Adrenal gland (tissue), 19 donors: Measurements from ENCODE around the gene JPH3. TPM values are rescaled to one million over a fixed set of nuclear protein-coding genes. Genes with fewer than 3 reads are reported as not detected.

ENCODE experiments used
- DNase-seq, 7 donors: peaks; one replicate each; pipeline ENCODE4 v3.0.0-alpha.2; 2019 to 2020
- H3K27ac ChIP-seq, 5 donors: fragments of 200-600 bp; sonication (generic) in 4 of 5; 1 replicate in 3 of 5; 2 replicates in 2 of 5; pipeline versions ENCODE4 v1.5.1 to v1.8.0; 2016 to 2020; ENCODE audit warnings: mild to moderate bottlenecking in 1 of 5
- H3K27me3 ChIP-seq: fragments of 200-600 bp; 2 replicates; pipeline ENCODE4 v1.8.0; 2021
- H3K36me3 ChIP-seq, 2 donors: fragments of 200-600 bp; replicated peaks in 1 of 2; 1 replicate in 1 of 2; 2 replicates in 1 of 2; pipeline versions ENCODE4 v1.5.1 to v1.8.0; 2018 to 2022
- H3K4me1 ChIP-seq, 2 donors: fragments of 200-600 bp; replicated peaks in 1 of 2; 1 replicate in 1 of 2; 2 replicates in 1 of 2; pipeline versions ENCODE4 v1.5.1 to v1.8.0; 2018 to 2021
- H3K4me3 ChIP-seq, 4 donors: fragments of 200-600 bp; sonication (generic) in 3 of 4; one replicate each; pipeline ENCODE4 v1.5.1; 2016 to 2018
- H3K9me3 ChIP-seq, 3 donors: fragments of 200-600 bp; sonication (generic) in 1 of 3; replicated peaks in 1 of 3; 1 replicate in 2 of 3; 2 replicates in 1 of 3; pipeline versions ENCODE4 v1.5.1 to v1.8.0; 2016 to 2021
- POLR2A ChIP-seq, 2 donors: fragments of 450-650 bp; IDR thresholded peaks; one replicate each; pipeline ENCODE4 v1.6.1; 2017; ENCODE audit warnings: antibody characterized with exemption in 2 of 2, mild to moderate bottlenecking in 2 of 2, moderate library complexity in 1 of 2
- WGBS, 4 donors: extraction: QIAGEN DNeasy Blood & Tissue Kit in 2 of 4; methylation state at CpG; one replicate each; pipeline versions ENCODE4 v1.1.5 to v1.1.7; 2013 to 2017; 5-methylcytosine and 5-hydroxymethylcytosine counted together
- intact Hi-C, 2 donors: fragments of 100-400 bp; cut with DNase I; formaldehyde crosslinking; loops; one replicate each; pipeline versions ENCODE4 v1.14.1 to v1.15.0; 2022 to 2023
- long read RNA-seq, 10 donors: library from polyadenylated mRNA in 3 of 10; unstranded in 2 of 10; stranded (forward) in 1 of 10; transcript quantifications; one replicate each; pipeline ENCODE4 v2.0.0 and lab custom pipeline, GENCODE V29; 2021 to 2026
- polyA plus RNA-seq, 3 donors: library from polyadenylated mRNA; stranded (reverse); fragments of 200-250 nt in 2 of 3; fragments of 350-450 nt in 1 of 3; fragmentation: Illumina TruSeq in 1 of 3; extraction: RNeasy Lipid Tissue Mini Kit (QIAGEN cat#74804) in 1 of 3; gene quantifications; one replicate each; pipeline ENCODE4 v1.2.3, GENCODE V29; 2013 to 2014
- total RNA-seq, 9 donors: library from RNA; depleted of rRNA in 4 of 9; stranded (reverse); fragments of >200 nt in 4 of 9; fragments of 120-200 nt in 1 of 9; fragmentation: NEBNext Ultra II Directional in 1 of 9; extraction: Animal tissue kit (Norgen Biotek cat#: 25700) in 1 of 9; gene quantifications; one replicate each; pipeline versions ENCODE4 v1.1.0 to v1.2.4, GENCODE V29; 2013 to 2023
- TF ChIP-seq, protein P1 (sequence below), 6 experiments: fragments of 450-650 bp in 4 of 6; fragments of 200-600 bp in 2 of 6; sonication (generic) in 1 of 6; IDR thresholded peaks; 1 replicate in 5 of 6; 2 replicates in 1 of 6; pipeline versions ENCODE4 v1.5.1 to v1.8.0; 2016 to 2021; ENCODE audit warnings: antibody characterized with exemption in 6 of 6, mild to moderate bottlenecking in 2 of 6, moderate library complexity in 1 of 6
- donor health status: healthy with polysubstance abuse.
- donor health status: Bipolar disorder and iron deficiency.
- donor health status: DM: yes; HTN: yes; CAD: no.
- donor health status: DM: no; HTN: no; CAD: no.
- donor health status: DM: no; HTN: no; CAD: no.
- donor health status: DM: yes; HTN: yes; CAD: no.

JPH3 gene
- total RNA-seq = 1 to 10 TPM in 2 of 9 donors, under 1 TPM in 6, not detected in 1; 0.10 to 3.7 (median 0.52) TPM
- 1 to 10 TPM in 1 of 3 donors, under 1 TPM in 2; 0.71 to 1.4 (median 0.82) TPM for polyA plus RNA-seq
- long read RNA-seq, donor 1 = 0 reads
- long read RNA-seq, donor 2 = 0 reads
- long read RNA-seq, donor 3 = 0 reads
- long read RNA-seq, donor 4 = 0 reads
- long read RNA-seq, donor 5, partial matches to known transcripts = 0 of 1 reads
- long read RNA-seq, donor 5, other reads (novel, unspliced or antisense) = 1 of 1 reads
- long read RNA-seq, donor 6 = 0 reads
- long read RNA-seq, donor 7 = 0 reads
- long read RNA-seq, donor 8 = 0 reads
- long read RNA-seq, donor 9 = 0 reads
- long read RNA-seq, donor 10 = 0 reads

DNA sequence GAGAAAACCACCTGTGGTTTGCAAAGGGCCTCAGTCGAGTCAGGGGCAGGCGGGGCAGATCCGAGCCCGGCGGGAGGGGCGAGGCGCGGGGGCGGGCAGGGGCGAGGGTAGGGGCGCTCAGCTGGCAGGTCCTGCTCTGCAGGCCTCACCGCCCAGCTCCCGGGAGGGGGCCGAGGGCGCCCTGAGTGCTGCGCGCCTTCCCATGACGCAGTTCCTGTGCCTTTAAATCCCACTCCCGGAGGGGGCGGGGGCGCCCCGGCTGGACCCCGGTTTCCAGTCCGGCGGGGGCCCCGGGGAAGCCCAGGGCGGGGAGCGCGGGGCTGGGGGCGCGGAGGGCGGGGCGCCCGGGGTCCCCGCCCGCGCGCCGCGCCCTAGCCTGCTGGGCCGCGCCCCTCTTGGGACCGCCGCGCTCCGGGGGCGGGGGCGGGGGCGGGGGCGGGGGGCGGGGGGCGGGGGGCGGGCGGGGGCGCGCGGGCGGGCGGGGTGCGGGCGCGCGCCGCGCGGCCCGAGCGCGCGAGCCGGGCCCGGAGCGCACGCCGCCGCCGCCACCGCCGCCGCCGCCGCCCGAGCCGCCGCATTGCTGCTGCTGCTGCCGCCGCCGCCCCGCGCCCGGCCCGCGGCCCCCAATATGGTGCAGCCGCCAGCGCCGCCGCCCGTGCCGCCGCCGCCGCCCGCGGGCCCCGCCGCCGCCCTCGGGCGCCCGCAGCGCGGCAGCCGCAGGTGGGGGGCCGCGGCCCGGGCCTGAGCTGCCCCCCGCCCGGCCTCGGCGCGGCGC lies at the start of gene JPH3:
Gene JPH3 (plus strand): TSS at position 508 of the 775 bp plus-strand sequence. CDS start 639 bp downstream, outside the sequence.
- intact Hi-C loops = no loop called here
- no peaks in the 10 kb centered on the region for H3K9me3 ChIP-seq
- H3K36me3 ChIP-seq = no peaks in the 10 kb centered on the region
- H3K27me3 ChIP-seq = peaks cover 69% of the 10 kb centered on the region
- peak within 1 kb of the TSS in 1 of 5 donors; percentile 8 for H3K27ac ChIP-seq
- 0 to 2% (median 1%) methylated on average over 7 to 95 of the region's 122 CpGs for WGBS, 4 donors
- no peak for TF ChIP-seq POLR2A (IDR thresholded peaks at IDR 0.05)
- TF ChIP-seq, protein P1, sequence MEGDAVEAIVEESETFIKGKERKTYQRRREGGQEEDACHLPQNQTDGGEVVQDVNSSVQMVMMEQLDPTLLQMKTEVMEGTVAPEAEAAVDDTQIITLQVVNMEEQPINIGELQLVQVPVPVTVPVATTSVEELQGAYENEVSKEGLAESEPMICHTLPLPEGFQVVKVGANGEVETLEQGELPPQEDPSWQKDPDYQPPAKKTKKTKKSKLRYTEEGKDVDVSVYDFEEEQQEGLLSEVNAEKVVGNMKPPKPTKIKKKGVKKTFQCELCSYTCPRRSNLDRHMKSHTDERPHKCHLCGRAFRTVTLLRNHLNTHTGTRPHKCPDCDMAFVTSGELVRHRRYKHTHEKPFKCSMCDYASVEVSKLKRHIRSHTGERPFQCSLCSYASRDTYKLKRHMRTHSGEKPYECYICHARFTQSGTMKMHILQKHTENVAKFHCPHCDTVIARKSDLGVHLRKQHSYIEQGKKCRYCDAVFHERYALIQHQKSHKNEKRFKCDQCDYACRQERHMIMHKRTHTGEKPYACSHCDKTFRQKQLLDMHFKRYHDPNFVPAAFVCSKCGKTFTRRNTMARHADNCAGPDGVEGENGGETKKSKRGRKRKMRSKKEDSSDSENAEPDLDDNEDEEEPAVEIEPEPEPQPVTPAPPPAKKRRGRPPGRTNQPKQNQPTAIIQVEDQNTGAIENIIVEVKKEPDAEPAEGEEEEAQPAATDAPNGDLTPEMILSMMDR (IDR thresholded peaks at IDR 0.05) = no peak
- H3K4me3 ChIP-seq = no peak within 1 kb of the TSS
- no peak for DNase-seq
- H3K4me1 ChIP-seq = no peaks in the 10 kb centered on the region

- no peak for TF ChIP-seq POLR2A (IDR thresholded peaks at IDR 0.05)
- TF ChIP-seq, protein P1 (IDR thresholded peaks at IDR 0.05) = no peak
- peaks cover 9 to 10% of the 10 kb centered on the region in 2 donors for H3K4me1 ChIP-seq
- no peak for DNase-seq
- intact Hi-C loops = loop anchor here in 1 of 2 donors (5.0 kb wide), 1 partner anchor 84 kb away; no protein-coding TSS in a partner anchor
- H3K9me3 ChIP-seq = no peaks in the 10 kb centered on the region
- no peak overlapping the region for H3K27ac ChIP-seq
- no peaks in the 10 kb centered on the region for H3K36me3 ChIP-seq
- no peaks in the 10 kb centered on the region for H3K27me3 ChIP-seq
- no peak overlapping the region for H3K4me3 ChIP-seq
- WGBS, 4 donors = 72 to 86% (median 77%) methylated on average over 16 to 18 of the region's 18 CpGs
These were observed 49.3 kb upstream of the JPH3 start for GRCh38 chr16:87552772-87553573.

DNA sequence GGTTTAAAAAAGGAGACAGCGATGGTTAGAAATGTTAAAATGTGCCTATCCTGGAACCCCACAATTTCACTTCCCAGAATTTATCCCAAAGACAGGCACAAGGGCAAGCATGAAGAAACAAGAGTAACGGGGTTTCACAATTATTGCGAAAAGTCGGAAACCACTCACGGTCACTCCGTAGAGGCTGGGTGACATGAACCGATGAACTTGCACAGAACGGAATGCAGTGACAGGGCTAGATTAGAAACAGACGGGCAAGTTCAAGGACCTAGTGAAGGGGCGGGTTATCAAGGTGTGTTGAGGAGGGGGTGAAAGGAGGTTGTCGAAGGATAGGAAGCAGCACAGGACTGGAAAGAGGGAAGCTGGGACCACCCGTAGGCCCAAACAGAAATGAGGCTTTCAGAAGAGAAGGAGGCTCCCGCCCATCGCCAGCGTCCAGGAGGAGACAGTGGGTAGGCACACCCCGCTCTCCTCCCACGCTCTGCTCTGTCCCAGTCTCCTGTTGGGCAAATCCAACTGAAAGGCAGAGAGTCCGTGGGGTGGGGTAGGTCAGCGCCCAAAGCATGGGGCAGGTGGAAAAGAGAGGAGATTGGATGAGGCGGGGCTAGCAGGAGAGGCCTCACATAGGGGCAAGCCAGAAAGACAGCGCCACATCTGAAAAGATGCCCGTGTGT lies 47.4 kb upstream of the JPH3 start:
- peaks cover 9 to 10% of the 10 kb centered on the region in 2 donors for H3K4me1 ChIP-seq
- intact Hi-C loops = loop anchor here in 1 of 2 donors (5.0 kb wide), 1 partner anchor 82 kb away; no protein-coding TSS in a partner anchor

More for the DNA sequence above, 47.4 kb upstream of the JPH3 start:
- H3K36me3 ChIP-seq = no peaks in the 10 kb centered on the region
- H3K27me3 ChIP-seq = no peaks in the 10 kb centered on the region
- no peak for TF ChIP-seq POLR2A (IDR thresholded peaks at IDR 0.05)
- TF ChIP-seq, protein P1 (IDR thresholded peaks at IDR 0.05) = no peak
- H3K9me3 ChIP-seq = no peaks in the 10 kb centered on the region
- no peak for DNase-seq
- no peak overlapping the region for H3K27ac ChIP-seq
- 84 to 89% (median 87%) methylated on average over 21 to 22 of the region's 22 CpGs for WGBS, 4 donors
- H3K4me3 ChIP-seq = no peak overlapping the region
